Measurements from ENCODE around the gene COL4A4.

DNA sequence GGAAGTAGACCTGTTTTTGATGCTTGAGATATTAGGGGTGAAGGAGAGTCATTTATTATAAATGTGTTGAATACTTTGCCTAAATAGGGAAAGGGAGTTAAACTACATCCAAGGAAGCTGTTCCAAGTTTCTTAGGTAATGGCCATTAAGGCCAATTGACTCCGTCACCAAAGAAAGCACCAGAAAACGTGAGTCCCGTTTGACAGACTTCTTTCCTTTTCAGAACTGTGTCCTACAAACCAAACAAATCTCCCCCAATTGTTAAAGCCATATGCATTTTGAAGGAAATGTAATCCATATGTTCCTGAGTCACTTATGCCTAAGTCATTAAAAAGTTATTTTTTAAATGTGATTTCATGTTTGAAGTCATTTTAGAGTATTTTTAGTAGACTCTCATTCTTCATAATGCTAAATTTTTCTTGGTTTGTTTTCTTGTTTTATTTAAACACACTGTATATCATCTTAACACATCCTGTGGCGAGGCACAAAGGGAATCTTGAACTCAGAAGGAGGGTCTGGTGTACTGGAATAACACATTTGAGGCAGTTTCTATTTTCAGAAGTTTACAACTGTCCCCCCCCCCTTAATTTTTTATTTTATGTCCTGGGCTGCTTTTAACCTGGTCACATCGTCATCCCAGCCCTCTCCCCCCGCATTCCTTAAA is 194.5 kb downstream of the COL4A4 start:
- TF ChIP-seq, protein P1, sequence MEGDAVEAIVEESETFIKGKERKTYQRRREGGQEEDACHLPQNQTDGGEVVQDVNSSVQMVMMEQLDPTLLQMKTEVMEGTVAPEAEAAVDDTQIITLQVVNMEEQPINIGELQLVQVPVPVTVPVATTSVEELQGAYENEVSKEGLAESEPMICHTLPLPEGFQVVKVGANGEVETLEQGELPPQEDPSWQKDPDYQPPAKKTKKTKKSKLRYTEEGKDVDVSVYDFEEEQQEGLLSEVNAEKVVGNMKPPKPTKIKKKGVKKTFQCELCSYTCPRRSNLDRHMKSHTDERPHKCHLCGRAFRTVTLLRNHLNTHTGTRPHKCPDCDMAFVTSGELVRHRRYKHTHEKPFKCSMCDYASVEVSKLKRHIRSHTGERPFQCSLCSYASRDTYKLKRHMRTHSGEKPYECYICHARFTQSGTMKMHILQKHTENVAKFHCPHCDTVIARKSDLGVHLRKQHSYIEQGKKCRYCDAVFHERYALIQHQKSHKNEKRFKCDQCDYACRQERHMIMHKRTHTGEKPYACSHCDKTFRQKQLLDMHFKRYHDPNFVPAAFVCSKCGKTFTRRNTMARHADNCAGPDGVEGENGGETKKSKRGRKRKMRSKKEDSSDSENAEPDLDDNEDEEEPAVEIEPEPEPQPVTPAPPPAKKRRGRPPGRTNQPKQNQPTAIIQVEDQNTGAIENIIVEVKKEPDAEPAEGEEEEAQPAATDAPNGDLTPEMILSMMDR (IDR thresholded peaks at IDR 0.05): no peak
- TF ChIP-seq POLR2A (IDR thresholded peaks at IDR 0.05): no peak
